Measurements from ENCODE around the gene AACS. TPM values are rescaled to one million over a fixed set of nuclear protein-coding genes. Genes with fewer than 3 reads are reported as not detected.
A peak's percentile ranks its signal among the peaks of the same experiment; 100 is the strongest.

Gene AACS
- total and polyA plus RNA-seq, 2 of the 4 experiments (the other 2 are of a cell fraction) = 22.0 to 24.9 TPM

- Histone ChIP-seq H3K79me1 (ENCODE audit: low read depth in 1 of 2, low read length in 2 of 2) (no peaks in the 10 kb centered on the region), H3K4me3 (ENCODE audit: insufficient read depth, low read depth, low read length) (no peak overlapping the region)
These were observed 120.1 kb downstream of the AACS start for GRCh38 chr12:125185311-125185739.

More at GRCh38 chr12:125185311-125185739, 120.1 kb downstream of the AACS start:
- H3K4ac ChIP-seq (ENCODE audit: low read depth, low read length) = no peak overlapping the region
- no peak overlapping the region for H3K9ac ChIP-seq (ENCODE audit: low read depth, low read length)
- intact Hi-C loops (cut with micrococcal nuclease) = loop anchor here (10.0 kb wide), 1 partner anchor 191 kb away; the partner anchor contains the start of gene BRI3BP
- DNase-seq = no peak
- no peak for ATAC-seq (ENCODE audit: low read depth)
- CTCF ChIA-PET = no interaction called here
- H4K8ac ChIP-seq (ENCODE audit: low read depth in 2 of 2, low read length in 2 of 2) = no peak overlapping the region
- H4K20me1 ChIP-seq (ENCODE audit: insufficient read depth, low read length) = no peaks in the 10 kb centered on the region
- no peak overlapping the region for H2BK5ac ChIP-seq (ENCODE audit: low read depth, low read length, poor library complexity, severe bottlenecking)
- no peak overlapping the region for H2BK15ac ChIP-seq (ENCODE audit: low read depth, low read length)
- no peak overlapping the region for H3K23ac ChIP-seq (ENCODE audit: low read depth, low read length)
- no peak overlapping the region for H4K91ac ChIP-seq (ENCODE audit: insufficient read depth, low read depth, low read length)
- H3K36me3 ChIP-seq (ENCODE audit: control insufficient read depth, insufficient read depth, low read length) = no peaks in the 10 kb centered on the region
- no peak overlapping the region for H4K5ac ChIP-seq (ENCODE audit: low read depth, low read length)
- H3K9me3 ChIP-seq (ENCODE audit: control insufficient read depth, insufficient read depth, low read length) = no peaks in the 10 kb centered on the region
- POLR2A ChIA-PET (ENCODE audit: unreplicated experiment) = no interaction called here
- H3K4me2 ChIP-seq (ENCODE audit: low read depth, low read length) = no peak overlapping the region; the same call in 1 of the 2 replicates
- no peak overlapping the region for H2AK9ac ChIP-seq (replicated peaks; ENCODE audit: low read depth, low read length, poor library complexity)
- no peak overlapping the region for H3K56ac ChIP-seq (ENCODE audit: extremely low read depth, insufficient read depth, low read length)
- no peaks in the 10 kb centered on the region for H3K4me1 ChIP-seq (ENCODE audit: control insufficient read depth, insufficient read depth, low read length)
- no peak overlapping the region for H2AK5ac ChIP-seq (ENCODE audit: low read depth, low read length)
- H3K27ac ChIP-seq (ENCODE audit: insufficient read depth, low read length) = no peak overlapping the region
- H3K14ac ChIP-seq (replicated peaks; ENCODE audit: low read depth, low read length) = no peak overlapping the region
- H3K18ac ChIP-seq (ENCODE audit: low read depth, low read length) = no peak overlapping the region
- in situ Hi-C loops (cut with MboI; ENCODE audit: low sequenced_read_pairs) = loop anchor here (25.0 kb wide), 1 partner anchor 227 kb away; no protein-coding TSS in a partner anchor
- 3% methylated on average over 7 of the region's 21 CpGs; no CpG with 5 or more reads in 1 of the 2 experiments for WGBS, 2 experiments (ENCODE audit: extremely low coverage in 2 of 2, insufficient read length in 1 of 2)
- dilution Hi-C loops (cut with HindIII; ENCODE audit: low sequenced_read_pairs, unreplicated experiment) = no loop called here
- H3K27me3 ChIP-seq (ENCODE audit: control insufficient read depth, insufficient read depth, low read length) = peaks cover 49% of the 10 kb centered on the region
- BruUV-seq (replicated peaks) = no TSS peak
- H2AFZ ChIP-seq (replicated peaks; ENCODE audit: low read length, poor library complexity) = peak overlapping the region; percentile 75
- H3K9me1 ChIP-seq (ENCODE audit: insufficient read depth, low read length) = no peaks in the 10 kb centered on the region
- H2BK120ac ChIP-seq (ENCODE audit: low read depth, low read length) = no peak overlapping the region
- no peak overlapping the region for H2BK20ac ChIP-seq (ENCODE audit: low read depth, low read length)
- TF ChIP-seq POLR2A (IDR thresholded peaks at IDR 0.05; ENCODE audit: low read depth, low read length) = no peak
- TF ChIP-seq USF2 (IDR thresholded peaks at IDR 0.05; ENCODE audit: low read depth, low read length) = no peak
- no peak for TF ChIP-seq MAFK (IDR thresholded peaks at IDR 0.05; ENCODE audit: low read depth, low read length)
- TF ChIP-seq SMC3 (IDR thresholded peaks at IDR 0.05; ENCODE audit: low read depth, low read length) = no peak
- TF ChIP-seq CHD1 (IDR thresholded peaks at IDR 0.05; ENCODE audit: low read depth, low read length) = no peak
- no peak for TF ChIP-seq RAD21 (IDR thresholded peaks at IDR 0.05; ENCODE audit: low read length)
- TF ChIP-seq NFE2L2 (IDR thresholded peaks at IDR 0.05; ENCODE audit: low read depth, low read length) = no peak
